Measurements from ENCODE around the gene NUTM2F. TPM values are rescaled to one million over a fixed set of nuclear protein-coding genes. Genes with fewer than 3 reads are reported as not detected.
"Not testable (repeated sequence)": the region's sequence is repeated elsewhere in the genome, so short reads cannot be mapped to it uniquely, and the experiment has no call there.

NUTM2F gene, protein sequence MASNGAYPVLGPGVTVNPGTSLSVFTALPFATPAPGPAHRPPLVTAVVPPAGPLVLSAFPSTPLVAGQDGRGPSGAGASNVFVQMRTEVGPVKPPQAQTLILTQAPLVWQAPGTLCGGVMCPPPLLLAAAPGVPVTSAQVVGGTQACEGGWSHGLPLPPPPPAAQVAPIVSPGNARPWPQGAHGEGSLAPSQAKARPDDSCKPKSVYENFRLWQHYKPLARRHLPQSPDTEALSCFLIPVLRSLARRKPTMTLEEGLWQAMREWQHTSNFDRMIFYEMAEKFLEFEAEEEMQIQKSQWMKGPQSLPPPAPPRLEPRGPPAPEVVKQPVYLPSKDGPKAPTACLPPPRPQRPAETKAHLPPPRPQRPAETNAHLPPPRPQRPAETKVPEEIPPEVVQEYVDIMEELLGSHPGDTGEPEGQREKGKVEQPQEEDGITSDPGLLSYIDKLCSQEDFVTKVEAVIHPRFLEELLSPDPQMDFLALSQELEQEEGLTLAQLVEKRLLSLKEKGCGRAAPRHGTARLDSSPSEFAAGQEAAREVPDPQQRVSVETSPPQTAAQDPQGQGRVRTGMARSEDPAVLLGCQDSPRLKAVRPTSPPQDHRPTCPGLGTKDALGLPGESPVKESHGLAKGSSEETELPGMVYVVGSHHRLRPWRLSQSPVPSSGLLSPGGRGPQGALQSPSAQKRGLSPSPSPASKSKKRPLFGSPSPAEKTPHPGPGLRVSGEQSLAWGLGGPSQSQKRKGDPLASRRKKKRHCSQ
- not detected in 2 replicates for total RNA-seq

GRCh38 chr9:94328544-94328943 lies at the start of gene NUTM2F:
TSS of gene NUTM2F (minus strand) at chr9:94328644. CDS start at chr9:94328623, 21 bp downstream.
- not testable (repeated sequence) for DNase-seq (ENCODE audit: low read depth)

GRCh38 chr9:94375197-94375596 lies 46.8 kb upstream of the NUTM2F start:
- DNase-seq (ENCODE audit: low read depth), result peak; percentile 11

GRCh38 chr9:94374176-94375056 lies 46.0 kb upstream of the NUTM2F start:
- peak; percentile 71 for DNase-seq (ENCODE audit: low read depth)

- DNase-seq (ENCODE audit: low read depth), result not testable (repeated sequence)
Observed at GRCh38 chr9:94373779-94374175, 45.3 kb upstream of the NUTM2F start.

DNA sequence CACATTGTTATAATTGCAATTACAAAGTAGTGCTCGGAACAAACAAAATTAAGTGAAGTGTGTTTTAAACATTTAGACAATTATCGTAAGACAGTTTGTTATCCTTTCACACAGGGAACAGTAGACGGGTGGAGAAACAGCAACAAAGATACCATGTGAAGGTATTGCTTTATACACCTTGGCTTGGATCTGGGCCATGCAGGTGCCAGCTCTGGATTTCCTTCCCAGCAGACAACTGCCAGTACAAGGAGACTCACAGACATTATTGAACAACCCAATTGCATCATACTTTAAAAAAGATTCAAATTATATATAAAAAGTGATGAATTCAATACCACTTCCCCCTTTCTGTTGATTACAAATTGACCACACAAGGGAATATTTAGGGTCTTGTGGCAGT lies 41.8 kb upstream of the NUTM2F start:
- DNase-seq (ENCODE audit: low read depth), result not testable (repeated sequence)

GRCh38 chr9:94364093-94364614 lies 35.7 kb upstream of the NUTM2F start:
- not testable (repeated sequence) for DNase-seq (ENCODE audit: low read depth)

- DNase-seq (ENCODE audit: low read depth), result not testable (repeated sequence)
Observed at GRCh38 chr9:94357158-94357557, 28.7 kb upstream of the NUTM2F start.

GRCh38 chr9:94351901-94352723 lies 23.7 kb upstream of the NUTM2F start:
- DNase-seq (ENCODE audit: low read depth), result not testable (repeated sequence)

DNA sequence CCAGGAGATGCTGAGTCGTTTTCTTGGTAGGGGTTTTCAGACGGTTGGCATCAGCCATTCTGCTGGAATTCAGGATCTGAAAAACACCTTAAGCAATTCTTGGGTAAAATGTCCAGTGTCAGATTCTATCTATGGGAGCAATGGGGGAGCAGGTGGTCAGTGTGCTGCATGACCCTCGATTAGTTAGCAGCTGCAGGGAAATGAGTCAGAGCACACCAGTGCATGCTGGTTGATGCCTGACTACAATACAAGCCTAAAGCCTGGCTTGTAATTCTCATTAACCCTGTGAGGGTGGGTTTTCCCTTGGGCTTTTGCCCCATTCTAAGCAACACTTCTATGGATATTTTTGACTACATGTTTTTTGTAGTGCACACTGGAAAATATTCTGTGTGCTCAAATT lies 20.3 kb upstream of the NUTM2F start:
- not testable (repeated sequence) for DNase-seq (ENCODE audit: low read depth)

DNA sequence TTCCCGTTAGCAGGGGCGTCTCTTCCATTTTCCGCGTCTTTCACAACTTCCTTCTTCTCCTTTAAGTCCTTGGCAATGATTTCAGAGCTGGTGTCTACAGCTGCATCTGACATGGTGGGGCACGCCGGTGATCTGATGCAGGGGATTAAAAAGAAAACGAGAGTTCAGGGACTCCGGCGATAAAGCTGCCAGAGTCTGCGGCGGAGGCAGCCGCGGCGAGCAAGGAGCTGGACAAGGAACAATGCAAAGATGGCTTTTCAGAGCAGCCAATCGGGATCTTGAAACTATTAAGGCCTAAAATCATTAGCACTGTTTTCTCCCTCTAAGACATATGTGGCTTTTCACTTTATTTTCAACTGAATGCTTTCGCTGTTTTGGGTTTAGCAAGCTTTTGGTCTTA lies 19.0 kb upstream of the NUTM2F start:
- not testable (repeated sequence) for DNase-seq (ENCODE audit: low read depth)

DNA sequence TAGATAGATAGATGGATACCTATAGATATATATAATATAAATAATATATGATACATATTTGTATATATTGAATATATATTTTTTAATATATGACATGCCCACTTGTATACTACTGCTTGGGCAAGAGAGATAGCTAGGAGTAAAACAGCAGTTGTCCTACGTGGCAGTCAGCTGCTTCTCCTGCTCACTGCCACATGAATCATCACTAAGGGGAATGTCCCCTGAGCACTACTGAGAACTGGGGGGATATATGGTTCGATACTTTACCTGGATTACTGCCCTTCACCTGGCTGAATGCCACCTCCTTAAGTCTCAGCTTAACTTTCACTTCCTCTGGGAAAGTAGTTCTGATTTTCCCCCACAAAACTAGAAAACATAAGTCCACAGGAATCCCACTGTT lies 13.3 kb upstream of the NUTM2F start:
- not testable (repeated sequence) for DNase-seq (ENCODE audit: low read depth)

GRCh38 chr9:94340750-94341149 lies 12.3 kb upstream of the NUTM2F start:
- not testable (repeated sequence) for DNase-seq (ENCODE audit: low read depth)

DNA sequence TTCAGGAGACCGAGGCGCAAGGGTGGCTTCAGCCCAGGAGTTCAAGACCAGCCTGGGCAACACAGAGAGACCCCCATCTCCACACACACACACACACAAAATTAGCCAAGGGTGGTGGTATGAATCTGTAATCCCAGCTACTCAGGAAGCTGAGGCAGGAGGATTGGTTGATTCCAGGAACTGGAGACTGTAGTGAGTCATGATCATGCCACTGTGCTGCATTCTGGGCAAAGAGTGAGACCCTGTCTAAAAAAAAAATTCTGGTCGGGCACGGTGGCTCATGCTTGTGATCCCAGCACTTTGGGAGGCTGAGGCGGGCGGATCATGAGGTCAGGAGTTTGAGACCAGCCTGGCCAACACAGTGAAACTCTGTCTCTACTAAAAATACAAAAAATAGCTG lies 11.2 kb upstream of the NUTM2F start:
- not testable (repeated sequence) for DNase-seq (ENCODE audit: low read depth)

- not testable (repeated sequence) for DNase-seq (ENCODE audit: low read depth)
Observed at GRCh38 chr9:94338723-94339122, 10.3 kb upstream of the NUTM2F start.

DNA sequence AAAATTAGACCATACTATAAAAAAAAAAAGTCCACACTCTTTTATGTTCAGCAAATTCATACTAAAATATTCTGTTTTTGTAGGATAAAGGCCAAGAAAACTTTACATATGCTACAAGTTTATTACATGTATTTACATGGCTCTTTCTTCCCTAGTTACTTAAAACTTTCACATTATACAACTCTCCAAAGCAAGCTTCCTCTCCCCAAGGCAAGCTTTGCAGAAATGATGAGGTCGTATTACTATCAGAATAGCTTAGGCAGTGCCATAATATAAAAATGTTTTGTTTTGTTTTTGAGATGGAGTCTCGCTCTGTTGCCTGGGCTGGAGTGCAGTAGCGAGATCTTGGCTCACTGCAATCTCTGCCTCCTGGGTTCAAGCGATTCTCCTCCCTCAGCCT lies 8.0 kb upstream of the NUTM2F start:
- DNase-seq (ENCODE audit: low read depth), result not testable (repeated sequence)

DNA sequence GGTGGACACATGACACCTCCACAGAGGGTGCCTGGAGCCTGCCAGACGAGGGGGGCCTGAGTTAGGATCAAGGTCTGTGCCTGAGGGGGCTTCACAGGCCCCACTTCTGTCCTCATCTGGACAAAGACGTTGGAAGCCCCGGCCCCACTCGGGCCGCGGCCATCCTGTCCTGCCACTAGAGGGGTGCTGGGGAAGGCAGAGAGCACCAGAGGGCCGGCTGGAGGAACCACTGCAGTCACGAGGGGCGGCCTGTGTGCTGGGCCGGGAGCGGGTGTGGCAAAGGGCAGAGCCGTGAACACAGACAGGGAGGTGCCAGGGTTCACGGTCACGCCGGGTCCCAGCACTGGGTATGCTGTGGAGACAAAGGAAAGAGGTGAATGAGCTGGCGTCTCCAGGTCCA lies 2.9 kb downstream of the NUTM2F start:
- not testable (repeated sequence) for DNase-seq (ENCODE audit: low read depth)

DNA sequence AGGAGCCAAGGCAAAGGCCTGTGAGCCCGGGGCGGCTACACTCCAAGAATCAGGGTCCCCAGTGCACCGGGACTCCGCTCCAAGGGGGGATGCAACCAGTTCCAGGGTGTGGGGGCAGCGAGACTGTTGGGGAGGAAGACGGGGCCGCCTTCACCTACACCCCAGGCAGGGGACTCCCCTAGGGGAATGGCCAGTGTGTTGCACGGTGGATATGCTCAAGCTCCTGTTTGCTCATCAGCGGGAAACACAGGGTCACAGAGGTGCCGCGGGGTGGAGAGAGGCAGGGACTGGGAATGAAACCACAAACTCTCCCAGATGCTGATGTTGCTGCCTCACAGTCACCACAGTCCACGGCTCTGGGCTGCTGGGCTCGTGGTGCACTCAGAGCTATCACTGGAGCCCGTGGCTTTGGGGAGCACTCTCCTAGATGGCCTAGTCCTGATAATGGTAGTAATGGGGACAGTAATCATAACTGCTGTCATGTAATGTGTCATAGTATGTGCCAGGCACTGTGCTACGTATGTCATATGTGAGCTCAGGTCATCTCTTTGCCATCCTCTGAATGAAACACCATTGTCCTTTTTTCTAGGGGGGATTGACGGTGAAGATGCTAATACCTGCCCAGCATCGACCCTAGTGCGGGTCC lies 5.2 kb downstream of the NUTM2F start:
- not testable (repeated sequence) for DNase-seq (ENCODE audit: low read depth)

DNA sequence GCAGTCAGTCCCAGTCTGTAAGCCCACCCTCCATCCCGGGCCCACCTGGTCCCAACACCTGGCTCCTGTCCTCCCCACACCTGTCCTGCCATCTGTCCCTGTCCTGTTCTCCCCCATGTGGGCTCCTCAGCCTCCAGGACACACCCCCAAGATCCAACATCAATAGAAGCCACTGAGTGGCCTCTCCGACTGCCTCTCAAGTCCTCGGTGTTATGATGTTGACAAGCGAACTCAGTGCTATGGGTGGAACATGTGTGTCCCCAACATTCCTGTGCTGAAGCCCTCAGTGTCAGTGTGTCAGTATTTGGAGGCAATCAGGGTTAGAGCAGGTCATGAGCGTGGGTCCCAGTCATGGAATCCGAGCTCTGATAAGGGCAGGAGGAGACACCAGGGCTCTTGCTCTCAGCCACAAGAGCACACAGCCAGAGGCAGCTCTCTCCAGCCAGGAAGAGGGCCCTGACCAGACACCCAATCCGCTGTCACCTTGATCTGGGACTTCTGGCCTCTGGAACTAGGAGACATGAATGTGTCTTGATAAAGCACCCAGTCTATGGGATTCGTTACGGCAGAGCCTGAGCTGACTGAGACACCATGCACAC lies 6.0 kb downstream of the NUTM2F start:
- DNase-seq (ENCODE audit: low read depth), result not testable (repeated sequence)

GRCh38 chr9:94317949-94318657 lies 10.3 kb downstream of the NUTM2F start:
- DNase-seq (ENCODE audit: low read depth), result not testable (repeated sequence)
